Measurements from ENCODE around the gene CLDN15.

CLDN15 gene

DNA sequence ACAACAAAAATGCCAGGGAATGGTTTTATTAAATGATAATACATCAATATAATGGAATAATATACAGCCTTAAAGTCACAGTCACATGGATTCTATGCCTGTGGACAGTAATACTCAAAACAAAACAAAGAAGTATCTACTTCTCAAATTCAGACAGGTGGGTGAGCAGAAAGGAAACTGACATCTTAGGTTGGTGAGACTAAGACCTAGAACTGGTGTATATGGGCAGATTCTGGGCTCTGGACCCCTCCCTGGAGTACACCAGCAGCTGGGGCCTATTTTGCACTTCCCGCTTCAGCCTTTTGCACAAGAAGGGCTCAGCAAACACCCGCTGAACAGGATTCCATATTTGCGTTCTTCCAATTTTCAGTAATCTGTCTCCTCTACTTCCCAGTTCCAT, 12.7 kb upstream of the CLDN15 start:
- no peak for DNase-seq (ENCODE audit: low read depth, low spot score)
- Histone ChIP-seq H3K9me3 (ENCODE audit: low read depth, low read length) (no peaks in the 10 kb centered on the region), H3K4me3 (no peak overlapping the region), H3K27ac (no peak overlapping the region), H3K9ac (ENCODE audit: insufficient read length) (no peak overlapping the region), H3K36me3 (ENCODE audit: insufficient read depth, low read length) (no peaks in the 10 kb centered on the region)
- TF ChIP-seq POLR2AphosphoS5 (IDR thresholded peaks at IDR 0.05; ENCODE audit: borderline replicate concordance, low read depth, low read length) (no peak), EZH2 (IDR thresholded peaks at IDR 0.05) (no peak), FOXP2 (optimal IDR thresholded peaks at IDR 0.05; ENCODE audit: control extremely low read depth, extremely low read length, insufficient read depth) (no peak)

DNA sequence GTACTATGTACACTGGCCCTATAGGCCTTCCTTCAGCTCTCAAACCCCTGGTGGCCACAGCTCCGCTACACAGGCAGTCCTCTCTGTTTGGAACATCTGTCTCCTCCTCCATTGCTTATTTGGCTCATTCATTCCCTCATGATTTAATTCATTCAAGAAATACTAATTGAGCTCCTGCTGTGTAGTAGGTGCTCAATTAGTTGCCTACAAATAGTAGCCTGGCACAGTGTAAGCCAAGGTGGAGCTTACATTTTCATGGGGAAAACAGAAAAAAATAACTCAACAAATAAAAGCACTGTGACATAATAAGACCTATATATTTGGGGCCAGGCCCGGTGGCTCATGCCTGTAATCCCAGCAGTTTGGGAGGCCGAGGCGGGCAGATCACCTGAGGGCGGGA, 10.7 kb upstream of the CLDN15 start:
- no peak for DNase-seq (ENCODE audit: low read depth, low spot score)
- H3K36me3 ChIP-seq (ENCODE audit: insufficient read depth, low read length), result no peaks in the 10 kb centered on the region
- H3K4me3 ChIP-seq, result no peak overlapping the region
- no peak for TF ChIP-seq FOXP2 (optimal IDR thresholded peaks at IDR 0.05; ENCODE audit: control extremely low read depth, extremely low read length, insufficient read depth)
- no peak for TF ChIP-seq POLR2AphosphoS5 (IDR thresholded peaks at IDR 0.05; ENCODE audit: borderline replicate concordance, low read depth, low read length)
- no peak for TF ChIP-seq EZH2 (IDR thresholded peaks at IDR 0.05)
- no peaks in the 10 kb centered on the region for H3K9me3 ChIP-seq (ENCODE audit: low read depth, low read length)
- no peak overlapping the region for H3K27ac ChIP-seq
- no peak overlapping the region for H3K9ac ChIP-seq (ENCODE audit: insufficient read length)

DNA sequence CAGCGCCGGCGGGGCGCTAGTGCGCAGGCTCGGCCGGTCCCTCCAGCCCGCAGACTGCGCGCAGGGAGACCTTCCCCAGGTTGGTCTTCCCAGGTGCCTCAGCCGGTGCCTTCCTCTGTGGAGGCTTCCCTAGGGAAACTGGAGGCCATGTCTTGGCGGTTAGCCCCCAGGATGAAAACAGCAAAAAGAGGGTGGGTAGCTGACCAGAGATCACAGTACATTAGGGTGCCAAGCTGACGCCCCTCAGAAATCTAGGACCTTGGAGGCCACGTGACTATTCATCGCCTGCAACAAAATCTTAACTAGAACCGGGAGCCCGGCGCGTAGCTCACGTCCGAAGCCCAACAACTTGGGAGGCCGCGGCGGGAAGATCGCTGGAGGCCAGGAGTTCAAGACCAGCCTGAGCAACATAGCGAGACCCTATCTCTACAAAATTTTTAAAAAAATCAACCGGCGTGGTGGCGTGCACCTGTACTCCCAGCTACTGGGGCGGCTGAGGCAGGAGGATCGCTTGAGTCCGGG, 7.6 kb upstream of the CLDN15 start:
- Histone ChIP-seq H3K27ac (no peak overlapping the region), H3K36me3 (ENCODE audit: insufficient read depth, low read length) (no peaks in the 10 kb centered on the region; the same call in 1 of the 2 replicates), H3K9ac (ENCODE audit: insufficient read length) (peak overlapping the region; percentile 92), H3K4me3 (peak overlapping the region; percentile 97), H3K9me3 (ENCODE audit: low read depth, low read length) (no peaks in the 10 kb centered on the region)
- no peak for DNase-seq (ENCODE audit: low read depth, low spot score)
- TF ChIP-seq FOXP2 (optimal IDR thresholded peaks at IDR 0.05; ENCODE audit: control extremely low read depth, extremely low read length, insufficient read depth) (no peak), POLR2AphosphoS5 (IDR thresholded peaks at IDR 0.05; ENCODE audit: borderline replicate concordance, low read depth, low read length) (peak; percentile 82)

GRCh38 chr7:101244375-101245146, 7.0 kb upstream of the CLDN15 start, which contains the start of gene FIS1:
FIS1 (minus strand) TSS chr7:101245081; CDS start chr7:101245004, 77 bp downstream.
- no peaks in the 10 kb centered on the region for H3K9me3 ChIP-seq (ENCODE audit: low read depth, low read length)
- H3K9ac ChIP-seq (ENCODE audit: insufficient read length), result peak within 1 kb of the TSS; percentile 92
- TF ChIP-seq FOXP2 (optimal IDR thresholded peaks at IDR 0.05; ENCODE audit: control extremely low read depth, extremely low read length, insufficient read depth), result peak; percentile 90
- TF ChIP-seq POLR2AphosphoS5 (IDR thresholded peaks at IDR 0.05; ENCODE audit: borderline replicate concordance, low read depth, low read length), result peak; percentile 89; the same call in 1 of the 2 replicates
- TF ChIP-seq EZH2 (IDR thresholded peaks at IDR 0.05), result no peak
- DNase-seq (ENCODE audit: low read depth, low spot score), result peak; percentile 26
- peak within 1 kb of the TSS; percentile 97 for H3K4me3 ChIP-seq
- no peaks in the 10 kb centered on the region; the same call in 1 of the 2 replicates for H3K36me3 ChIP-seq (ENCODE audit: insufficient read depth, low read length)
- peak within 1 kb of the TSS; percentile 32; the same call in 1 of the 2 replicates for H3K27ac ChIP-seq

- no peaks in the 10 kb centered on the region for H3K9me3 ChIP-seq (ENCODE audit: low read depth, low read length)
- peak overlapping the region; percentile 92 for H3K9ac ChIP-seq (ENCODE audit: insufficient read length)
- H3K36me3 ChIP-seq (ENCODE audit: insufficient read depth, low read length), result no peaks in the 10 kb centered on the region; the same call in 1 of the 2 replicates
- H3K4me3 ChIP-seq, result peak overlapping the region; percentile 97
- no peak for DNase-seq (ENCODE audit: low read depth, low spot score)
- TF ChIP-seq POLR2AphosphoS5 (IDR thresholded peaks at IDR 0.05; ENCODE audit: borderline replicate concordance, low read depth, low read length) (no peak; the same call in 1 of the 2 replicates), EZH2 (IDR thresholded peaks at IDR 0.05) (no peak), FOXP2 (optimal IDR thresholded peaks at IDR 0.05; ENCODE audit: control extremely low read depth, extremely low read length, insufficient read depth) (no peak)
- no peak overlapping the region for H3K27ac ChIP-seq
These were observed 6.2 kb upstream of the CLDN15 start for GRCh38 chr7:101243646-101244374.

DNA sequence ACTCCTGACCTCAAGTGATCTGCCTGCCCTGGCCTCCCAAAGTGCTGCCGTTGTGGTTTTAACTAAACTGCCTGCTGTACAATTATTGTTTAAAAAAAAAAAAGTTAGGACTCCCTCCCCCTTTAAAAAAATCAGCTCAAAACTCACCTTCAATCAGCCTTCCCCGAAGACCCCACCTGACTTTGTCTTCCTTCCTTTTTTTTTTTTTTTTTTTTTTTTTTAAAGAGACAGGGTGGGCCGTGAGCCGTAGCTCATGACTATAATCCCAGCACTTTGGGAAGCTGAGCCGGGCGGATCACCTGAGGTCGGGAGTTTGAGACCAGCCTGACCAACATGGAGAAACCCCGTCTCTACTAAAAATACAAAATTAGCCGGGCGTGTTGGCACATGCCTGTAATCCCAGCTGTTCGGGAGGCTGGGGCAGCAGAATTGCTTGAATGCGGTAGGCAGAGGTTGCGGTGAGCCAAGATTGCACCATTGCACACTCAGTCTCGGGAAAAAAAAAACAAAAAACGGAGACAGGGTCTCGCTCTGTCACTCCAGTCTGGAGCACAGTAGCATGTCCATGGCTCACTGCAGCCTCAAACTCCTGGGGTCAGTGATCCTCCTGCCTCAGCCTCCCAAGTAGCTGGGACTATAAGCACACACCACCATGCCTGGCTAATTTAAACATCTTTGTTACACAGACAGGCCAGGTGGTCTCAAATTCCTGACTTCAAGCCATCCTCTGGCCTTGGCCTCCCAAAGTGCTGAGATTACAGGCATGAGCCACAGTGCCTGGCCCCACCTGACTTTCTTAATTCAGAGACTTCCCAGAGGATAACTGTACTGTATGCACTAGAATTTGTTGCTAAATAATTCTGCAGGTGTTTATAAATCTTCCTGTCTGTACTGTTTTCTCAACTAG, 4.1 kb upstream of the CLDN15 start:
- TF ChIP-seq POLR2AphosphoS5 (IDR thresholded peaks at IDR 0.05; ENCODE audit: borderline replicate concordance, low read depth, low read length) (no peak), FOXP2 (optimal IDR thresholded peaks at IDR 0.05; ENCODE audit: control extremely low read depth, extremely low read length, insufficient read depth) (no peak), EZH2 (IDR thresholded peaks at IDR 0.05) (no peak)
- H3K4me3 ChIP-seq, result no peak overlapping the region
- H3K9me3 ChIP-seq (ENCODE audit: low read depth, low read length), result no peaks in the 10 kb centered on the region
- DNase-seq (ENCODE audit: low read depth, low spot score), result no peak
- no peak overlapping the region for H3K9ac ChIP-seq (ENCODE audit: insufficient read length)
- H3K36me3 ChIP-seq (ENCODE audit: insufficient read depth, low read length), result no peaks in the 10 kb centered on the region; the same call in 1 of the 2 replicates
- no peak overlapping the region for H3K27ac ChIP-seq

DNA sequence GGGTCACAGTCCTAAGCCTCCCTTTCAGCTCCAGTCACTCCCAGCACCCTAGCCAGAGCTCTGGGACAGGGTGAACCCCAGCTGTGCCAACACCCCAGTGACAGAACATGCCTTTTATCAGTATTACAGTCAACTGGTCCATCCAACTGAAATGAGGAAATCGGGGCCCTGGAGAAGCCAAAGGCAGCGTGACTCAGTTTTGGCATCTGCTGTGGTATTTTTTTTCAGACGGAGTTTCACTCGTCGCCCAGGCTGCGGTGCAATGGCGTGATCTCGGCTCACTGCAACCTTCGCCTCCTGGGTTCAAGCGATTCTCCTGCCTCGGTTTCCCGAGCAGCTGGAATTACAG, 3.4 kb upstream of the CLDN15 start:
- no peak overlapping the region for H3K27ac ChIP-seq
- H3K9ac ChIP-seq (ENCODE audit: insufficient read length), result no peak overlapping the region
- no peaks in the 10 kb centered on the region for H3K9me3 ChIP-seq (ENCODE audit: low read depth, low read length)
- TF ChIP-seq EZH2 (IDR thresholded peaks at IDR 0.05) (no peak), POLR2AphosphoS5 (IDR thresholded peaks at IDR 0.05; ENCODE audit: borderline replicate concordance, low read depth, low read length) (no peak), FOXP2 (optimal IDR thresholded peaks at IDR 0.05; ENCODE audit: control extremely low read depth, extremely low read length, insufficient read depth) (no peak)
- H3K36me3 ChIP-seq (ENCODE audit: insufficient read depth, low read length), result no peaks in the 10 kb centered on the region; the same call in 1 of the 2 replicates
- no peak for DNase-seq (ENCODE audit: low read depth, low spot score)
- H3K4me3 ChIP-seq, result no peak overlapping the region

All from SK-N-MC (cell line).